ENCODE data around the gene OR51S1.
"Not testable (repeated sequence)": the region's sequence is repeated elsewhere in the genome, so short reads cannot be mapped to it uniquely, and the experiment has no call there.

OR51S1 gene

DNA sequence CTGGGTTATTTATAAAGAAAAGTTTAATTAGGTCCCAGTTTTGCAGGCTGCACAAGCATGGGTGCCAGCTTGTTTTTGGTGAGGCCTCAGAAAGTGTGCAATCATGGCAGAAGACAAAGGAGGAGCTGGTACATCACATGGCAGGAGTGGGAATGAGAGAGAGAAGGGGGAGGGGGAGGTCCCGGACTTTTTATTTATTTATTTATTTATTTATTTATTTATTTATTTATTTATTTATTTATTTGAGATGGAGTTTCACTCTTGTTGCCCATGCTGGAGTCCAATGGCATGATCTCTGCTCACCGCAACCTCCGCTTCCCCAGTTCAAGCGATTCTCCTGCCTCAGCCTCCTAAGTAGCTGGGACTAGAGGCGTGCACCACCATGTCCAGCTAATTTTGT lies 47.7 kb downstream of the OR51S1 start:
- not testable (repeated sequence) for DNase-seq

DNA sequence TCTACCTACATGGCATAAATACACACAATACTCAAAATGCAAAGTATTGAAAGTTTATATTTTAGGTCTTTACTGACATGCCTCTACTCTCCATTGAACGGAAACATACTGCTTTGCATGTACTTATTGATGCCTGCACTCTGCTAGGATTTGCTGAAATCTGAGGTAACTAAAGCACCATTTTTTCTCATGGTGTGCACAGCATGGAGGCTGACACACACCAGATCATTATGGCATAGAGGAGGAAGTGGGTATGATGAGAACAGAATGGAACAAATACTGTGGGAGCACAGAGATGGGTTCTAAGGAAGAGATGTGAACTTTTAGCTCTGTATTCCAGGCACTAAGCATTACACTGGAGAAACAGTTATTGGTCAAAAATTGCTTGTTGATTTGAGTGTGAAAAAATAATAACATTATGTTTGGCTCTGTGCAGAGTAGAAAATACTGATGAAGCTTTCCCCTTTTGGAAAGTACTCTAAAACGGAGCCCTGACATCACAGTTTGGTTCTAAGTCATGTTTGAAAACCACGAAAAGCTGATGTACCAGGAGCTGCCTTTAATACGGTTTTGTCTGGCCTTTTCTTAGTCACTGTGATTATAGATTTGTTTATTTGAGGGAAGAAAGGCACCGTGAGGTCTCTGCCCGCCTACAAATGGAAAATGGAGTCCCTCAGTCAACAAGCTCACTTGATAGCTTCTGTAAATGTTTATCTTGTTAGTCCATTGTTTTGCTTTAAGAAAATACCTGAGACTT lies 50.4 kb downstream of the OR51S1 start:
- no peak for DNase-seq
